PC-9 (cell line): ENCODE measurements around the gene PKD1L1.

ENCODE experiments used
- CTCF ChIP-seq: fragments of 200-600 bp; sonication (generic); conservative IDR thresholded peaks from 2 replicates; pipeline ENCODE4 v1.6.1; 2017; ENCODE audit warnings: mixed run types, antibody characterized with exemption, mild to moderate bottlenecking, moderate library complexity
- EZH2 ChIP-seq: fragments of 200-600 bp; sonication (generic); IDR thresholded peaks from 2 replicates; pipeline ENCODE4 v1.8.0; 2017; ENCODE audit warnings: antibody characterized with exemption, low read depth

GRCh38 chr7:47943676-47944474 lies 4.4 kb downstream of the PKD1L1 start:
- TF ChIP-seq CTCF (no peak), EZH2 (no peak)
